ENCODE results near the gene ASTN2. TPM values are rescaled to one million over a fixed set of nuclear protein-coding genes. Genes with fewer than 3 reads are reported as not detected.

Gene ASTN2
- total and polyA plus RNA-seq, 2 donors (not counting 3 experiments of a cell fraction or from before 2014, with no cell fraction given) = 1.0 to 1.9 TPM

- H2AFZ ChIP-seq (ENCODE audit: low read depth, low read length) = no peak overlapping the region
- POLR2A ChIA-PET = no interaction called here
- DNase-seq (ENCODE audit: low read depth, low spot score) (no peak), FAIRE-seq (no peak)
- H3K9ac ChIP-seq (replicated peaks; ENCODE audit: extremely low read depth, insufficient read depth, low read length) = no peak overlapping the region
- no peaks in the 10 kb centered on the region for H4K20me1 ChIP-seq (replicated peaks; ENCODE audit: control insufficient read depth, extremely low read depth, insufficient read depth, low read length)
- intact Hi-C loops (cut with micrococcal nuclease) = no loop called here
- H3K9me3 ChIP-seq (replicated peaks; ENCODE audit: control insufficient read depth, insufficient read depth, low read length) = no peaks in the 10 kb centered on the region
- no peak overlapping the region for H3K27ac ChIP-seq (ENCODE audit: insufficient read depth, low read depth, low read length)
- TF ChIP-seq JUN (IDR thresholded peaks at IDR 0.05; ENCODE audit: borderline replicate concordance, insufficient read depth, insufficient read length, low read depth) (no peak), GATA2 (IDR thresholded peaks at IDR 0.05; ENCODE audit: insufficient read depth, insufficient read length, low read depth, low read length) (no peak), CTCF (IDR thresholded peaks at IDR 0.05; ENCODE audit: extremely low read depth in 1 of 2, insufficient read depth in 1 of 2, low read depth in 1 of 2, low read length in 2 of 2) (no peak), POLR2AphosphoS5 (IDR thresholded peaks at IDR 0.05; ENCODE audit: insufficient read depth, low read depth, low read length) (no peak), POLR2A (IDR thresholded peaks at IDR 0.05; ENCODE audit: low read depth, low read length) (no peak)
- BruUV-seq (replicated peaks) = no TSS peak
- no peaks in the 10 kb centered on the region for H3K36me3 ChIP-seq (ENCODE audit: control insufficient read depth in 2 of 2, extremely low read depth in 1 of 2, insufficient read depth in 2 of 2, low read length in 2 of 2)
- H3K4me2 ChIP-seq (ENCODE audit: insufficient read depth, low read length) = no peak overlapping the region
- no peaks in the 10 kb centered on the region for H3K4me1 ChIP-seq (ENCODE audit: control insufficient read depth, extremely low read depth, insufficient read depth, low read length)
- no peak overlapping the region for H3K4me3 ChIP-seq (replicated peaks in 1 of 3; ENCODE audit: insufficient read depth in 1 of 3, low read depth in 1 of 3, low read length in 3 of 3)
- CTCF ChIA-PET = no interaction called here
- H3K27me3 ChIP-seq (ENCODE audit: control insufficient read depth in 2 of 2, insufficient read depth in 2 of 2, low read length in 2 of 2) = no peaks in the 10 kb centered on the region
- H3K79me2 ChIP-seq (ENCODE audit: control insufficient read depth, insufficient read depth, low read length) = no peaks in the 10 kb centered on the region
- dilution Hi-C loops (cut with MboI; ENCODE audit: extremely low pct_ligation_motif_present, low sequenced_read_pairs) = no loop called here
- H3K9me1 ChIP-seq (replicated peaks; ENCODE audit: control insufficient read depth, extremely low read depth, insufficient read depth, low read length) = no peaks in the 10 kb centered on the region
Measured at GRCh38 chr9:117123729-117124128, 291.1 kb downstream of the ASTN2 start.

- DNase-seq (ENCODE audit: low read depth, low spot score) = no peak
- Histone ChIP-seq H3K4me3 (replicated peaks in 1 of 3; ENCODE audit: insufficient read depth in 1 of 3, low read depth in 1 of 3, low read length in 3 of 3) (no peak overlapping the region), H3K9me1 (replicated peaks; ENCODE audit: control insufficient read depth, extremely low read depth, insufficient read depth, low read length) (no peaks in the 10 kb centered on the region), H3K4me1 (ENCODE audit: control insufficient read depth, extremely low read depth, insufficient read depth, low read length) (no peaks in the 10 kb centered on the region), H3K27ac (ENCODE audit: insufficient read depth, low read depth, low read length) (no peak overlapping the region), H3K9me3 (replicated peaks; ENCODE audit: control insufficient read depth, insufficient read depth, low read length) (no peaks in the 10 kb centered on the region), H3K36me3 (ENCODE audit: control insufficient read depth in 2 of 2, extremely low read depth in 1 of 2, insufficient read depth in 2 of 2, low read length in 2 of 2) (no peaks in the 10 kb centered on the region), H3K27me3 (ENCODE audit: control insufficient read depth in 2 of 2, insufficient read depth in 2 of 2, low read length in 2 of 2) (no peaks in the 10 kb centered on the region), H3K4me2 (ENCODE audit: insufficient read depth, low read length) (no peak overlapping the region), H3K79me2 (ENCODE audit: control insufficient read depth, insufficient read depth, low read length) (no peaks in the 10 kb centered on the region), H4K20me1 (replicated peaks; ENCODE audit: control insufficient read depth, extremely low read depth, insufficient read depth, low read length) (no peaks in the 10 kb centered on the region), H2AFZ (ENCODE audit: low read depth, low read length) (no peak overlapping the region), H3K9ac (replicated peaks; ENCODE audit: extremely low read depth, insufficient read depth, low read length) (no peak overlapping the region)
- dilution Hi-C loops (cut with MboI; ENCODE audit: extremely low pct_ligation_motif_present, low sequenced_read_pairs) = no loop called here
- intact Hi-C loops (cut with micrococcal nuclease) = no loop called here
- no peak for FAIRE-seq
- TF ChIP-seq POLR2A (IDR thresholded peaks at IDR 0.05; ENCODE audit: low read depth, low read length) (no peak), GATA2 (IDR thresholded peaks at IDR 0.05; ENCODE audit: insufficient read depth, insufficient read length, low read depth, low read length) (no peak), MYC (IDR thresholded peaks at IDR 0.05; ENCODE audit: low read depth, low read length) (no peak), FOS (IDR thresholded peaks at IDR 0.05; ENCODE audit: borderline replicate concordance, insufficient read depth, low read length) (no peak), EZH2 (IDR thresholded peaks at IDR 0.05; ENCODE audit: borderline replicate concordance, low read depth, low read length, severe bottlenecking) (no peak), JUN (IDR thresholded peaks at IDR 0.05; ENCODE audit: borderline replicate concordance, insufficient read depth, insufficient read length, low read depth) (no peak)
- CTCF ChIA-PET = no interaction called here
- BruUV-seq (replicated peaks) = no TSS peak
- POLR2A ChIA-PET = no interaction called here
Measured at GRCh38 chr9:117122953-117123352, 291.9 kb downstream of the ASTN2 start.

Data from endothelial cell of umbilical vein (primary cell).